Panc1 (cell line): ENCODE data around the gene LYST.

Experiments used
- CTCF ChIP-seq: fragments of 450-650 bp; IDR thresholded peaks from 2 replicates; pipeline ENCODE4 v1.5.1; 2017; ENCODE audit warnings: mild to moderate bottlenecking
- REST ChIP-seq, 2 experiments: IDR thresholded peaks; 2 replicates each; pipeline ENCODE4 v1.6.1; 2011 to 2012; ENCODE audit warnings: low read depth in 2 of 2, control low read depth in 1 of 2, low read length in 1 of 2, mild to moderate bottlenecking in 1 of 2, moderate library complexity in 1 of 2; ENCODE audit not compliant: insufficient read depth in 1 of 2

- TF ChIP-seq CTCF, result no peak
- no peak for TF ChIP-seq REST (IDR thresholded peaks at IDR 0.05; ENCODE audit: insufficient read depth in 1 of 2, low read depth in 2 of 2, low read length in 1 of 2)
These were observed 164.3 kb downstream of the LYST start for GRCh38 chr1:235702412-235702811.
